Measurements from ENCODE around the gene ANO3.

GRCh38 chr11:26675233-26675928 is 343.5 kb downstream of the ANO3 start:
- TF ChIP-seq, protein P1, sequence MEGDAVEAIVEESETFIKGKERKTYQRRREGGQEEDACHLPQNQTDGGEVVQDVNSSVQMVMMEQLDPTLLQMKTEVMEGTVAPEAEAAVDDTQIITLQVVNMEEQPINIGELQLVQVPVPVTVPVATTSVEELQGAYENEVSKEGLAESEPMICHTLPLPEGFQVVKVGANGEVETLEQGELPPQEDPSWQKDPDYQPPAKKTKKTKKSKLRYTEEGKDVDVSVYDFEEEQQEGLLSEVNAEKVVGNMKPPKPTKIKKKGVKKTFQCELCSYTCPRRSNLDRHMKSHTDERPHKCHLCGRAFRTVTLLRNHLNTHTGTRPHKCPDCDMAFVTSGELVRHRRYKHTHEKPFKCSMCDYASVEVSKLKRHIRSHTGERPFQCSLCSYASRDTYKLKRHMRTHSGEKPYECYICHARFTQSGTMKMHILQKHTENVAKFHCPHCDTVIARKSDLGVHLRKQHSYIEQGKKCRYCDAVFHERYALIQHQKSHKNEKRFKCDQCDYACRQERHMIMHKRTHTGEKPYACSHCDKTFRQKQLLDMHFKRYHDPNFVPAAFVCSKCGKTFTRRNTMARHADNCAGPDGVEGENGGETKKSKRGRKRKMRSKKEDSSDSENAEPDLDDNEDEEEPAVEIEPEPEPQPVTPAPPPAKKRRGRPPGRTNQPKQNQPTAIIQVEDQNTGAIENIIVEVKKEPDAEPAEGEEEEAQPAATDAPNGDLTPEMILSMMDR (conservative IDR thresholded peaks at IDR 0.05; ENCODE audit: low read depth, low read length) = no peak
- TF ChIP-seq RFX5 (IDR thresholded peaks at IDR 0.05; ENCODE audit: low read depth, low read length) (no peak), POLR2A (IDR thresholded peaks at IDR 0.05; ENCODE audit: low read depth, low read length) (no peak), RAD21 (IDR thresholded peaks at IDR 0.05; ENCODE audit: low read length) (no peak), CEBPB (IDR thresholded peaks at IDR 0.05; ENCODE audit: low read depth, low read length) (no peak), MXI1 (IDR thresholded peaks at IDR 0.05; ENCODE audit: borderline replicate concordance, low read depth, low read length) (no peak), BHLHE40 (IDR thresholded peaks at IDR 0.05; ENCODE audit: low read depth, low read length) (no peak)
- TF ChIP-seq, protein P2, sequence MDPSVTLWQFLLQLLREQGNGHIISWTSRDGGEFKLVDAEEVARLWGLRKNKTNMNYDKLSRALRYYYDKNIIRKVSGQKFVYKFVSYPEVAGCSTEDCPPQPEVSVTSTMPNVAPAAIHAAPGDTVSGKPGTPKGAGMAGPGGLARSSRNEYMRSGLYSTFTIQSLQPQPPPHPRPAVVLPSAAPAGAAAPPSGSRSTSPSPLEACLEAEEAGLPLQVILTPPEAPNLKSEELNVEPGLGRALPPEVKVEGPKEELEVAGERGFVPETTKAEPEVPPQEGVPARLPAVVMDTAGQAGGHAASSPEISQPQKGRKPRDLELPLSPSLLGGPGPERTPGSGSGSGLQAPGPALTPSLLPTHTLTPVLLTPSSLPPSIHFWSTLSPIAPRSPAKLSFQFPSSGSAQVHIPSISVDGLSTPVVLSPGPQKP (IDR thresholded peaks at IDR 0.05; ENCODE audit: borderline replicate concordance, low read depth, low read length) = no peak
